Lung microvascular endothelial cell (primary cell): Measurements from ENCODE around the gene ATG9B. TPM values are rescaled to one million over a fixed set of nuclear protein-coding genes. Genes with fewer than 3 reads are reported as not detected.
A peak's percentile ranks its signal among the peaks of the same experiment; 100 is the strongest.

Source experiments
- DNase-seq, 2 donors: peaks; one replicate each; pipeline versions ENCODE4 v3.0.0 to v3.0.0-alpha.2; 2010; ENCODE audit warnings: low read depth in 2 of 2
- total RNA-seq: library from RNA; depleted of rRNA; stranded (reverse); fragments of >200 nt; gene quantifications from 2 replicates; pipeline ENCODE4 v1.2.1, GENCODE V29; 2014

ATG9B gene
- total RNA-seq, 1 donor from 2014 or later, result not detected

GRCh38 chr7:151001546-151001945, 22.7 kb downstream of the ATG9B start:
- no peak for DNase-seq

- no peak for DNase-seq
Observed at GRCh38 chr7:151000897-151001495, 23.3 kb downstream of the ATG9B start.

GRCh38 chr7:150999497-151000230, 24.6 kb downstream of the ATG9B start:
- DNase-seq, result no peak

DNA sequence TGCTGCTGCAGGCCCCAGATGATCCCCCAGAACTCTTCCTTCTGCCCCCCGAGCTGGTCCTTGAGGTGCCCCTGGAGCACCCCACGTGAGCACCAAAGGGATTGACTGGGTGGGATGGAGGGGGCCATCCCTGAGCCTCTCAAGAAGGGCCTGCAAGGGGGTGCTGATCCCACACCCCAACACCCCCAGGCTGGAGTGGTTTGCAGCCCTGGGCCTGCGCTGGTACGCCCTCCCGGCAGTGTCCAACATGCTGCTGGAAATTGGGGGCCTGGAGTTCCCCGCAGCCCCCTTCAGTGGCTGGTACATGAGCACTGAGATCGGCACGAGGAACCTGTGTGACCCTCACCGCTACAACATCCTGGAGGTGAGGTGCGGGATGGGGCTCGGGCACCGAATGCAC, 25.3 kb downstream of the ATG9B start:
- no peak for DNase-seq

GRCh38 chr7:150998341-150998740, 26.0 kb downstream of the ATG9B start:
- no peak for DNase-seq

- no peak for DNase-seq
Observed at GRCh38 chr7:150997817-150998216, 26.5 kb downstream of the ATG9B start.

- DNase-seq, result no peak
Observed at GRCh38 chr7:150997075-150997511, 27.2 kb downstream of the ATG9B start.

DNA sequence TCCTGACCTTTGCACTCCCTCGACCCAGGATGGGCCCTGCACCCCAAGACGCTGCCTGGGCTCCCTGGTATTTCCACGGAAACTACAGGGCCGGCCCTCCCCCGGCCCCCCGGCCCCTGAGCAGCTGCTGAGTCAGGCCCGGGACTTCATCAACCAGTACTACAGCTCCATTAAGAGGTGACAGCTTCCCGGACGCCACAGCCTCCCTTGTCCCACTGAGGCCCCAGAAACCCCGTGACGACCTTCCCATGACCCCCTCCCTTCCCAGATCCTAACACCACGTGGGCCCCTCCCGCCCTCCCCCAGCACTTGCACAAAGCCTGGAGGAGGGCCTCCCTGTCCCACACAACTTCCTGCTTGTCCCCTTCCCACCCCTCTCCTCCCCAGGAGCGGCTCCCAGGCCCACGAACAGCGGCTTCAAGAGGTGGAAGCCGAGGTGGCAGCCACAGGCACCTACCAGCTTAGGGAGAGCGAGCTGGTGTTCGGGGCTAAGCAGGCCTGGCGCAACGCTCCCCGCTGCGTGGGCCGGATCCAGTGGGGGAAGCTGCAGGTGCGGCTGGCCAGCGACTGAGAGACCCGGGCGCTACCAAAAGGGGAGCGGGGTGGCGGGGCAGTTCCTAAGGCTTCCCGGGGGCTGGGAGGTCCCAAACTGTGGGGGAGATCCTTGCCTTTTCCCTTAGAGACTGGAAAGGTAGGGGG, 27.8 kb downstream of the ATG9B start:
- peak in 1 of 2 donors; percentile 32 for DNase-seq

- DNase-seq, result no peak
Observed at GRCh38 chr7:150994838-150995510, 29.3 kb downstream of the ATG9B start.

- DNase-seq, result peak; percentile 79 to 87
Observed at GRCh38 chr7:150994141-150994837, 30.0 kb downstream of the ATG9B start.

GRCh38 chr7:150993511-150993910, 30.8 kb downstream of the ATG9B start:
- DNase-seq, result peak; percentile 62 to 73

DNA sequence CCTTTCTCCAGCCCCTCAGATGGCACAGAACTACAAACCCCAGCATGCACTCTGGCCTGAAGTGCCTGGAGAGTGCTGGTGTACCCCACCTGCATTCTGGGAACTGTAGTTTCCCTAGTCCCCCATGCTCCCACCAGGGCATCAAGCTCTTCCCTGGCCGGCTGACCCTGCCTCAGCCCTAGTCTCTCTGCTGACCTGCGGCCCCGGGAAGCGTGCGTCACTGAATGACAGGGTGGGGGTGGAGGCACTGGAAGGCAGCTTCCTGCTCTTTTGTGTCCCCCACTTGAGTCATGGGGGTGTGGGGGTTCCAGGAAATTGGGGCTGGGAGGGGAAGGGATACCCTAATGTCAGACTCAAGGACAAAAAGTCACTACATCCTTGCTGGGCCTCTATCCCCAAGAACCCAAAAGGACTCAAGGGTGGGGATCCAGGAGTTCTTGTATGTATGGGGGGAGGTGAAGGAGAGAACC, 31.4 kb downstream of the ATG9B start:
- DNase-seq, result peak; percentile 84 to 87

- peak in 1 of 2 donors; percentile 33 for DNase-seq
Observed at GRCh38 chr7:150992051-150992640, 32.1 kb downstream of the ATG9B start.

GRCh38 chr7:150990416-150991186, 33.7 kb downstream of the ATG9B start, which contains the start of gene NOS3:
NOS3 (plus strand) TSS chr7:150991017; CDS start chr7:150993804, 2,787 bp downstream.
- DNase-seq, result no peak

DNA sequence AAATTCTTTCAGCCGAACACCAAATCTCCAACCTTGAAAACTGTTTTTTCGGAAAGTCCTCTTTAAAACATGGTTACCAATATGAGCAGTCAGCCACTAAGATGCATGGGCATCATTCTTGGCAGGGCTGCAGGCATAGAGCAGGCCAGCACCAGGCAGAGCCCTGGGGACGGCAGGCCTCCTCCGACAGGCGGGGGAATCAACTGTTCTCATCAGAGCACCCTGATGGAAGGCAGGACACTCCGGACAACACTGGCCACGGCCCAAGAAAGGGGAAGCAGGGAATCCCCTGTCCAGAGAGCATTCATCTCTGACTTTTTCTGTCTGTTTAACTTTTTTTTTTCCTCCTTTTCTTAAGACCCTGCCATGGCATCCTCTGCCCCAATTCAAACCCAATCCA, 34.8 kb downstream of the ATG9B start:
- peak in 1 of 2 donors; percentile 14 for DNase-seq

DNA sequence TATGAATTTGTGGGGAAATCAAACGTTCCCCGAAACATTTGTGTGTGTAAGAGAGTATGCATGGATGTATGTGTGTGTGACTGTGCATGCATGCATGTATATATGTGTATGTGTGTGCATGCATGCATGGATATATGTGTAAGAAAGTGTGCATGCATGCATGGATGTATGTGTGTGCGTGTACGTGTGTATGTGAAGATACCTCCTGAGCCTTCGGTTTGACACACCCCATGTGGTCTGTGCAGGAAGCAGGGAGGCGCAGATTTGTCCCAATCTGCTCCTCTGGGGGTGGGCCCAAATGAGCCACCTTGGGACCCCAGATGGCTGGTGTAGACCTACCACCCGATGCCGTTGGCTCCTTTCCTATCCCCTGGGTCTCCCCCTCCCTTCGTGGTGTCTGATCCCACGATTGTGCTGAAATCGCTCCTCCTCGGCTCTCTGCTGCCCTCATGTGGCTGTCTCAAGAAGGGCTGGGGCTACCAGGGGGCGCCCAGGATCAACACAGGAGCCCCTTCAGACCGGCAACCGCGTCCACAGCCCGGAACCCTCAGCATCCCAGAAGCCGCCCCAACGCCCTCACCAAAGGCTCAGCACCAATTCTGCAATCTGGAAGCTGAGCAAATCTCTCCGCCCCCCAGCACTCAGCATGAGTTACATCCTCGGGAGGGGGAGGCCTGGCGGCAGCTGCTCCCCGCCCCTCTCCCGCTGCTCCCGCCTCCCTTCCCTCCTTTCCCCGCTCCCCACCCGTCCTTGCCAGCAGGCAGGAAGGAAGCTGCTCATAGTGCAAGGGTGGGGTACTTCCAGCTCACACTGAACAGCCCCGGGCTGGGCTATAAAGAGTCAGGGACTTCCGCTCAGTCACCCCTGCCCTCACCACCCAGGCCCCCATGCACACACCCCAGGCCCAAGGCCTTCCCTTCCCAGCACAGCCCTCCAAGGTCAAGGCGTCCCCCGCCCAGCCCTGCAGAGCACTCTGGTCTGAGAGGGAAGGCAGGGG, 35.8 kb downstream of the ATG9B start:
- DNase-seq, result peak; percentile 77 to 88

- DNase-seq, result no peak
Observed at GRCh38 chr7:150986556-150986955, 37.7 kb downstream of the ATG9B start.

GRCh38 chr7:150986099-150986512, 38.2 kb downstream of the ATG9B start:
- DNase-seq, result peak; percentile 58 to 73
